ENCODE measurements around the gene DGKZ.
A peak's percentile ranks its signal among the peaks of the same experiment; 100 is the strongest.

The DGKZ gene

GRCh38 chr11:46332568-46333393, 14.5 kb upstream of the DGKZ start:
- TF ChIP-seq CTCF (conservative IDR thresholded peaks at IDR 0.05; ENCODE audit: low read depth, low read length) = no peak
- DNase-seq (ENCODE audit: low read depth) = no peak
- H3K4me3 ChIP-seq (ENCODE audit: low read length) = peak overlapping the region; percentile 23

- TF ChIP-seq CTCF (conservative IDR thresholded peaks at IDR 0.05; ENCODE audit: low read depth, low read length) = no peak
- DNase-seq (ENCODE audit: low read depth) = no peak
- peak overlapping the region; percentile 28 for H3K4me3 ChIP-seq (ENCODE audit: low read length)
Observed at GRCh38 chr11:46333394-46333947, 13.8 kb upstream of the DGKZ start.

- no peak for TF ChIP-seq CTCF (conservative IDR thresholded peaks at IDR 0.05; ENCODE audit: low read depth, low read length)
- DNase-seq (ENCODE audit: low read depth) = no peak
- no peak overlapping the region for H3K4me3 ChIP-seq (ENCODE audit: low read length)
Observed at GRCh38 chr11:46334211-46334610, 13.1 kb upstream of the DGKZ start.

GRCh38 chr11:46335271-46335670, 12.0 kb upstream of the DGKZ start:
- H3K4me3 ChIP-seq (ENCODE audit: low read length) = no peak overlapping the region
- no peak for TF ChIP-seq CTCF (conservative IDR thresholded peaks at IDR 0.05; ENCODE audit: low read depth, low read length)
- DNase-seq (ENCODE audit: low read depth) = no peak

GRCh38 chr11:46335890-46336562, 11.2 kb upstream of the DGKZ start:
- no peak for DNase-seq (ENCODE audit: low read depth)
- H3K4me3 ChIP-seq (ENCODE audit: low read length) = no peak overlapping the region
- TF ChIP-seq CTCF (conservative IDR thresholded peaks at IDR 0.05; ENCODE audit: low read depth, low read length) = no peak

- H3K4me3 ChIP-seq (ENCODE audit: low read length) = no peak overlapping the region
- TF ChIP-seq CTCF (conservative IDR thresholded peaks at IDR 0.05; ENCODE audit: low read depth, low read length) = no peak
- no peak for DNase-seq (ENCODE audit: low read depth)
Observed at GRCh38 chr11:46336563-46337180, 10.6 kb upstream of the DGKZ start.
